Measurements from ENCODE around the gene CDH12.

GRCh38 chr5:22710660-22711059 is 142.5 kb downstream of the CDH12 start:
- TF ChIP-seq GATA2 (IDR thresholded peaks at IDR 0.05; ENCODE audit: low read depth, low read length), result no peak
- TF ChIP-seq GATA3 (IDR thresholded peaks at IDR 0.05; ENCODE audit: low read depth, low read length), result no peak

All from SH-SY5Y (cell line).